K562 (cell line): ENCODE data around the gene FLOT2. TPM values are rescaled to one million over a fixed set of nuclear protein-coding genes. Genes with fewer than 3 reads are reported as not detected.
A peak's percentile ranks its signal among the peaks of the same experiment; 100 is the strongest.

Experiments
- CCAR2 ChIP-seq: fragments of 200-400 bp; formaldehyde crosslinking; IDR thresholded peaks from 2 replicates; pipeline ENCODE4 v1.6.1; 2017; ENCODE audit warnings: mild to moderate bottlenecking, low read depth, low read length
- CEBPG ChIP-seq, 3 experiments: fragments of 200-800 bp in 1 of 3; sonication (Bioruptor generic) in 1 of 3; sonication (generic) in 1 of 3; formaldehyde crosslinking in 1 of 3; IDR thresholded peaks in 2 of 3; conservative IDR thresholded peaks in 1 of 3; 2 replicates each; pipeline versions ENCODE4 v1.6.1 to v1.8.0; 2016 to 2022; ENCODE audit warnings: missing compliant biosample characterization in 2 of 3, missing genetic modification characterization in 2 of 3, mild to moderate bottlenecking in 1 of 3, missing genetic modification reagents in 1 of 3
- DMBX1 ChIP-seq: fragments of 250-450 bp; sonication (Bioruptor Pico); IDR thresholded peaks from 2 replicates; pipeline ENCODE4 v1.8.0; 2022; ENCODE audit warnings: inconsistent platforms, mild to moderate bottlenecking, moderate library complexity, borderline replicate concordance
- FOXM1 ChIP-seq, 2 experiments: fragments of 450-650 bp in 1 of 2; sonication (generic) in 1 of 2; formaldehyde crosslinking in 1 of 2; IDR thresholded peaks; 2 replicates each; pipeline versions ENCODE4 v1.6.1 to v1.9.0; 2017 to 2022; ENCODE audit warnings: low read depth in 2 of 2, mild to moderate bottlenecking in 2 of 2, missing genetic modification reagents in 1 of 2, moderate library complexity in 1 of 2
- HDGF ChIP-seq: fragments of 450-650 bp; IDR thresholded peaks from 2 replicates; pipeline ENCODE4 v1.6.1; 2016
- HIVEP1 ChIP-seq: fragments of 250-450 bp; sonication (Bioruptor Pico); IDR thresholded peaks from 2 replicates; pipeline ENCODE4 v1.4.0; 2020; ENCODE audit warnings: mild to moderate bottlenecking
- HOXB6 ChIP-seq: fragments of 250-450 bp; sonication (Bioruptor Pico); IDR thresholded peaks from 2 replicates; pipeline ENCODE4 v1.5.1; 2022; ENCODE audit warnings: mild to moderate bottlenecking, borderline replicate concordance
- HSF4 ChIP-seq: fragments of 250-450 bp; sonication (Bioruptor Pico); IDR thresholded peaks from 2 replicates; pipeline ENCODE4 v2.1.2; 2022; ENCODE audit warnings: mild to moderate bottlenecking, moderate library complexity, borderline replicate concordance
- L3MBTL2 ChIP-seq: fragments of 450-650 bp; IDR thresholded peaks from 2 replicates; pipeline ENCODE4 v1.6.1; 2016; ENCODE audit warnings: mild to moderate bottlenecking, moderate library complexity
- NCOA1 ChIP-seq: fragments of 450-650 bp; IDR thresholded peaks from 2 replicates; pipeline ENCODE4 v1.6.1; 2016; ENCODE audit warnings: low read depth
- NFIC ChIP-seq: fragments of 450-650 bp; IDR thresholded peaks from 2 replicates; pipeline ENCODE4 v1.6.1; 2017; ENCODE audit warnings: mild to moderate bottlenecking, inconsistent platforms
- NFYB ChIP-seq: IDR thresholded peaks from 2 replicates; pipeline ENCODE4 v1.6.1; 2011; ENCODE audit warnings: mild to moderate bottlenecking, moderate library complexity; ENCODE audit not compliant: insufficient read length; ENCODE audit errors: extremely low read depth
- RAD21 ChIP-seq, 2 experiments: fragments of 250-450 bp in 1 of 2; fragments of 450-650 bp in 1 of 2; sonication (Bioruptor Pico) in 1 of 2; formaldehyde crosslinking in 1 of 2; IDR thresholded peaks in 1 of 2; conservative IDR thresholded peaks in 1 of 2; 2 replicates each; pipeline versions ENCODE4 v1.4.0 to v1.8.0; 2020 to 2022; ENCODE audit warnings: mild to moderate bottlenecking in 2 of 2, moderate library complexity in 1 of 2
- TAF7 ChIP-seq: fragments of 450-650 bp; IDR thresholded peaks from 2 replicates; pipeline ENCODE4 v1.6.1; 2016; ENCODE audit warnings: missing genetic modification characterization, missing compliant biosample characterization
- ZNF274 ChIP-seq: IDR thresholded peaks from 2 replicates; pipeline ENCODE4 v1.6.1; 2011; ENCODE audit warnings: low read depth, mild to moderate bottlenecking, low read length, moderate library complexity, borderline replicate concordance
- ZNF830 ChIP-seq: fragments of 250-450 bp; sonication (Bioruptor Pico); IDR thresholded peaks from 2 replicates; pipeline ENCODE4 v1.5.0; 2021; ENCODE audit warnings: mild to moderate bottlenecking
- polyA plus RNA-seq, 8 experiments: library from polyadenylated mRNA; depleted of rRNA in 4 of 8; stranded (reverse) in 5 of 8; unstranded in 3 of 8; fragments of >200 nt; fragmentation: Nextera tagmentation in 2 of 8; fragmentation: Illumina TruSeq in 1 of 8; extraction: Ambion mirVana in 2 of 8; extraction: Trizol in 1 of 8; gene quantifications; 2 replicates each; pipeline versions ENCODE4 v1.2.1 to v1.2.3, GENCODE V29; 2011 to 2014; ENCODE audit warnings: inconsistent platforms in 1 of 8, missing spikeins in 1 of 8
- total RNA-seq, 7 experiments: library from RNA; depleted of rRNA in 6 of 7; stranded (reverse); fragments of >200 nt in 6 of 7; fragmentation: Illumina TruSeq in 2 of 7; extraction: Trizol in 2 of 7; gene quantifications; 2 replicates each; pipeline versions ENCODE4 v1.2.1 to v1.2.3, GENCODE V29; 2011 to 2021; ENCODE audit warnings: low replicate concordance in 1 of 7
- TF ChIP-seq, protein P1 (sequence below): sonication (generic); formaldehyde crosslinking; IDR thresholded peaks from 2 replicates; pipeline ENCODE4 v1.8.0; 2022; ENCODE audit warnings: missing genetic modification reagents, mild to moderate bottlenecking, moderate library complexity, borderline replicate concordance
- TF ChIP-seq, protein P2 (sequence below), 2 experiments: fragments of 450-650 bp; conservative IDR thresholded peaks; 2 replicates each; pipeline ENCODE4 v1.6.1; 2017; ENCODE audit warnings: mild to moderate bottlenecking in 2 of 2, moderate library complexity in 2 of 2
- TF ChIP-seq, protein P3 (sequence below): fragments of 450-650 bp; IDR thresholded peaks from 2 replicates; pipeline ENCODE4 v1.6.1; 2017; ENCODE audit warnings: mild to moderate bottlenecking, moderate library complexity
- TF ChIP-seq, protein P4 (sequence below), 2 experiments: fragments of 450-650 bp; IDR thresholded peaks; 2 replicates each; pipeline ENCODE4 v1.6.1; 2016

Gene FLOT2
- total and polyA plus RNA-seq, 9 of the 15 experiments (the other 6 are each of a cell fraction or from before 2014, with no cell fraction given): 17.5 to 138 (median 41.7) TPM

DNA sequence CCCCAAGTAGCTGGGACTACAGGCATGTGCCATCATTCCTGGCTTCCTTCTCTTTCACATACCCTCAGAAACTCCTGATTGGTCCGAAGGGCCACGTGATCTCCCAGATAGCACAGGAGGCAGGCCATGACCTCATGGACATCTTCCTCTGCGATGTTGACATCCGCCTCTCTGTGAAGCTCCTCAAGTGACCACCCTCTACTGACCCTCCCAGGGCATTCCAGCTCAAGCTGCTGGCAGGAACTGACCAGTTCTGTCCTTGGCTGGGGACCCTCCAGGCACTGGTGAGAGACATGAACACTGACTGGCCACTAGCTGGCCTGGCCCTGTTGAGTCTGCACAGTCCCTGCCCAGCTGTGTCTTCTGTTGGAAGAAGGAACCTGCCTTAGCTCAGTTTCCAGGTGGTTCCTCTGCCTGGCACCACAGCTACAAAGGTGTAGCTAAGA is 37.1 kb downstream of the FLOT2 start (continued):
- 0 out of 2 replicates have a peak, but pooled peaks have one; percentile 51 for TF ChIP-seq HIVEP1 (CRISPR knock-in tag)
- TF ChIP-seq CEBPG (CRISPR knock-in tag; IDR thresholded peaks at IDR 0.05): peak; percentile 60; the same call in 1 of the 2 replicates
- TF ChIP-seq CEBPG (tag; conservative IDR thresholded peaks at IDR 0.05 in 1 of 2, IDR thresholded peaks at IDR 0.05 in 1 of 2): no peak
- TF ChIP-seq NCOA1: no peak
- no peak for TF ChIP-seq HSF4 (CRISPR knock-in tag)
- TF ChIP-seq, protein P1, sequence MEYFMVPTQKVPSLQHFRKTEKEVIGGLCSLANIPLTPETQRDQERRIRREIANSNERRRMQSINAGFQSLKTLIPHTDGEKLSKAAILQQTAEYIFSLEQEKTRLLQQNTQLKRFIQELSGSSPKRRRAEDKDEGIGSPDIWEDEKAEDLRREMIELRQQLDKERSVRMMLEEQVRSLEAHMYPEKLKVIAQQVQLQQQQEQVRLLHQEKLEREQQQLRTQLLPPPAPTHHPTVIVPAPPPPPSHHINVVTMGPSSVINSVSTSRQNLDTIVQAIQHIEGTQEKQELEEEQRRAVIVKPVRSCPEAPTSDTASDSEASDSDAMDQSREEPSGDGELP (CRISPR knock-in tag): peak; percentile 72
- no peak for TF ChIP-seq NFIC
- TF ChIP-seq, protein P2, sequence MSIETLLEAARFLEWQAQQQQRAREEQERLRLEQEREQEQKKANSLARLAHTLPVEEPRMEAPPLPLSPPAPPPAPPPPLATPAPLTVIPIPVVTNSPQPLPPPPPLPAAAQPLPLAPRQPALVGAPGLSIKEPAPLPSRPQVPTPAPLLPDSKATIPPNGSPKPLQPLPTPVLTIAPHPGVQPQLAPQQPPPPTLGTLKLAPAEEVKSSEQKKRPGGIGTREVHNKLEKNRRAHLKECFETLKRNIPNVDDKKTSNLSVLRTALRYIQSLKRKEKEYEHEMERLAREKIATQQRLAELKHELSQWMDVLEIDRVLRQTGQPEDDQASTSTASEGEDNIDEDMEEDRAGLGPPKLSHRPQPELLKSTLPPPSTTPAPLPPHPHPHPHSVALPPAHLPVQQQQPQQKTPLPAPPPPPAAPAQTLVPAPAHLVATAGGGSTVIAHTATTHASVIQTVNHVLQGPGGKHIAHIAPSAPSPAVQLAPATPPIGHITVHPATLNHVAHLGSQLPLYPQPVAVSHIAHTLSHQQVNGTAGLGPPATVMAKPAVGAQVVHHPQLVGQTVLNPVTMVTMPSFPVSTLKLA (conservative IDR thresholded peaks at IDR 0.05): peak; percentile 88 to 92
- TF ChIP-seq DMBX1: peak; percentile 63
- TF ChIP-seq, protein P3, sequence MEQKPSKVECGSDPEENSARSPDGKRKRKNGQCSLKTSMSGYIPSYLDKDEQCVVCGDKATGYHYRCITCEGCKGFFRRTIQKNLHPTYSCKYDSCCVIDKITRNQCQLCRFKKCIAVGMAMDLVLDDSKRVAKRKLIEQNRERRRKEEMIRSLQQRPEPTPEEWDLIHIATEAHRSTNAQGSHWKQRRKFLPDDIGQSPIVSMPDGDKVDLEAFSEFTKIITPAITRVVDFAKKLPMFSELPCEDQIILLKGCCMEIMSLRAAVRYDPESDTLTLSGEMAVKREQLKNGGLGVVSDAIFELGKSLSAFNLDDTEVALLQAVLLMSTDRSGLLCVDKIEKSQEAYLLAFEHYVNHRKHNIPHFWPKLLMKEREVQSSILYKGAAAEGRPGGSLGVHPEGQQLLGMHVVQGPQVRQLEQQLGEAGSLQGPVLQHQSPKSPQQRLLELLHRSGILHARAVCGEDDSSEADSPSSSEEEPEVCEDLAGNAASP: no peak
- no peak for TF ChIP-seq FOXM1 (IDR thresholded peaks at IDR 0.05; ENCODE audit: low read depth)
- TF ChIP-seq FOXM1 (CRISPR knock-in tag; IDR thresholded peaks at IDR 0.05; ENCODE audit: low read depth): no peak
- no peak for TF ChIP-seq ZNF274
- no peak for TF ChIP-seq HOXB6
- peak in 1 of 2 experiments; percentile 20; a peak in 1 of 4 replicates for TF ChIP-seq RAD21 (CRISPR knock-in tag; conservative IDR thresholded peaks at IDR 0.05 in 1 of 2, IDR thresholded peaks at IDR 0.05 in 1 of 2)
- TF ChIP-seq, protein P4, sequence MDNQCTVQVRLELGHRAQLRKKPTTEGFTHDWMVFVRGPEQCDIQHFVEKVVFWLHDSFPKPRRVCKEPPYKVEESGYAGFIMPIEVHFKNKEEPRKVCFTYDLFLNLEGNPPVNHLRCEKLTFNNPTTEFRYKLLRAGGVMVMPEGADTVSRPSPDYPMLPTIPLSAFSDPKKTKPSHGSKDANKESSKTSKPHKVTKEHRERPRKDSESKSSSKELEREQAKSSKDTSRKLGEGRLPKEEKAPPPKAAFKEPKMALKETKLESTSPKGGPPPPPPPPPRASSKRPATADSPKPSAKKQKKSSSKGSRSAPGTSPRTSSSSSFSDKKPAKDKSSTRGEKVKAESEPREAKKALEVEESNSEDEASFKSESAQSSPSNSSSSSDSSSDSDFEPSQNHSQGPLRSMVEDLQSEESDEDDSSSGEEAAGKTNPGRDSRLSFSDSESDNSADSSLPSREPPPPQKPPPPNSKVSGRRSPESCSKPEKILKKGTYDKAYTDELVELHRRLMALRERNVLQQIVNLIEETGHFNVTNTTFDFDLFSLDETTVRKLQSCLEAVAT (IDR thresholded peaks at IDR 0.05): peak in 1 of 2 experiments; percentile 28; a peak in 1 of 4 replicates
- no peak for TF ChIP-seq ZNF830 (CRISPR knock-in tag)
- peak; percentile 63; the same call in 1 of the 2 replicates for TF ChIP-seq HDGF
- no peak for TF ChIP-seq CCAR2
- peak; percentile 92 for TF ChIP-seq L3MBTL2
- no peak for TF ChIP-seq TAF7 (tag)
- peak; percentile 98 for TF ChIP-seq NFYB
